Measurements from ENCODE around the gene DNASE1L3. TPM values are rescaled to one million over a fixed set of nuclear protein-coding genes. Genes with fewer than 3 reads are reported as not detected.

The DNASE1L3 gene
- total RNA-seq, 1 experiment from 2014 or later, result 0.27 TPM

GRCh38 chr3:58177747-58178527, 32.8 kb downstream of the DNASE1L3 start:
- peak in 1 of 2 experiments; percentile 53 for DNase-seq
- Mint-ChIP-seq H3K4me3 (ENCODE audit: unreplicated experiment) (peak overlapping the region; percentile 8), H3K9me3 (ENCODE audit: unreplicated experiment) (no peaks in the 10 kb centered on the region), H3K4me1 (ENCODE audit: low read depth, unreplicated experiment) (peaks cover 40% of the 10 kb centered on the region), H3K27ac (ENCODE audit: unreplicated experiment) (peak overlapping the region; percentile 94), H3K36me3 (ENCODE audit: insufficient read depth, unreplicated experiment) (peaks cover 77% of the 10 kb centered on the region), H3K27me3 (ENCODE audit: insufficient read depth, unreplicated experiment) (no peaks in the 10 kb centered on the region)
- Histone ChIP-seq H3K27me3 (replicated peaks; ENCODE audit: control insufficient read depth, insufficient read depth, low read length) (no peaks in the 10 kb centered on the region), H3K36me3 (ENCODE audit: control insufficient read depth, insufficient read depth, low read length) (no peaks in the 10 kb centered on the region), H3K9me3 (no peaks in the 10 kb centered on the region), H3K4me3 (ENCODE audit: low read depth, low read length) (no peak overlapping the region), H3K4me1 (peaks cover 38% of the 10 kb centered on the region)
- CTCF ChIA-PET, result no interaction called here
- no TSS peak for BruUV-seq (replicated peaks)
- intact Hi-C loops (cut with micrococcal nuclease; ENCODE audit: unreplicated experiment), result no loop called here
- POLR2A ChIA-PET, result no interaction called here
- no peak for TF ChIP-seq CTCF (IDR thresholded peaks at IDR 0.05; ENCODE audit: insufficient read depth in 1 of 2, low read depth in 1 of 2, low read length in 1 of 2, severe bottlenecking in 1 of 2, unreplicated experiment in 1 of 2)

- Histone ChIP-seq H3K36me3 (ENCODE audit: control insufficient read depth, insufficient read depth, low read length) (no peaks in the 10 kb centered on the region), H3K27me3 (replicated peaks; ENCODE audit: control insufficient read depth, insufficient read depth, low read length) (no peaks in the 10 kb centered on the region), H3K4me1 (peaks cover 38% of the 10 kb centered on the region), H3K9me3 (no peaks in the 10 kb centered on the region), H3K4me3 (ENCODE audit: low read depth, low read length) (no peak overlapping the region)
- H3K36me3 Mint-ChIP-seq (ENCODE audit: insufficient read depth, unreplicated experiment), result peaks cover 85% of the 10 kb centered on the region
- CTCF ChIA-PET, result interaction anchor here (0.7 kb wide), 2 partner anchors 111 to 329 kb away, joined by 5 read pairs; no protein-coding TSS in a partner anchor
- H3K27ac Mint-ChIP-seq (ENCODE audit: unreplicated experiment), result peak overlapping the region; percentile 94
- H3K9me3 Mint-ChIP-seq (ENCODE audit: unreplicated experiment), result no peaks in the 10 kb centered on the region
- intact Hi-C loops (cut with micrococcal nuclease; ENCODE audit: unreplicated experiment), result no loop called here
- POLR2A ChIA-PET, result no interaction called here
- DNase-seq, result no peak
- BruUV-seq (replicated peaks), result no TSS peak
- H3K4me3 Mint-ChIP-seq (ENCODE audit: unreplicated experiment), result peak overlapping the region; percentile 22
- H3K4me1 Mint-ChIP-seq (ENCODE audit: low read depth, unreplicated experiment), result peaks cover 40% of the 10 kb centered on the region
- no peak for TF ChIP-seq CTCF (IDR thresholded peaks at IDR 0.05; ENCODE audit: insufficient read depth in 1 of 2, low read depth in 1 of 2, low read length in 1 of 2, severe bottlenecking in 1 of 2, unreplicated experiment in 1 of 2)
- H3K27me3 Mint-ChIP-seq (ENCODE audit: insufficient read depth, unreplicated experiment), result no peaks in the 10 kb centered on the region
Observed at GRCh38 chr3:58176827-58177489, 33.8 kb downstream of the DNASE1L3 start.

GRCh38 chr3:58176185-58176530, 34.6 kb downstream of the DNASE1L3 start:
- H3K9me3 Mint-ChIP-seq (ENCODE audit: unreplicated experiment), result no peaks in the 10 kb centered on the region
- no peaks in the 10 kb centered on the region for H3K27me3 Mint-ChIP-seq (ENCODE audit: insufficient read depth, unreplicated experiment)
- peaks cover 48% of the 10 kb centered on the region for H3K4me1 Mint-ChIP-seq (ENCODE audit: low read depth, unreplicated experiment)
- no TSS peak for BruUV-seq (replicated peaks)
- no peaks in the 10 kb centered on the region for H3K27me3 ChIP-seq (replicated peaks; ENCODE audit: control insufficient read depth, insufficient read depth, low read length)
- H3K9me3 ChIP-seq, result no peaks in the 10 kb centered on the region
- DNase-seq, result no peak
- no peak for TF ChIP-seq CTCF (IDR thresholded peaks at IDR 0.05; ENCODE audit: insufficient read depth in 1 of 2, low read depth in 1 of 2, low read length in 1 of 2, severe bottlenecking in 1 of 2, unreplicated experiment in 1 of 2)
- intact Hi-C loops (cut with micrococcal nuclease; ENCODE audit: unreplicated experiment), result no loop called here
- peak overlapping the region; percentile 67 for H3K4me3 Mint-ChIP-seq (ENCODE audit: unreplicated experiment)
- no peaks in the 10 kb centered on the region; the same call in 1 of the 2 replicates for H3K36me3 ChIP-seq (ENCODE audit: control insufficient read depth, insufficient read depth, low read length)
- H3K4me3 ChIP-seq (ENCODE audit: low read depth, low read length), result no peak overlapping the region
- H3K27ac Mint-ChIP-seq (ENCODE audit: unreplicated experiment), result peak overlapping the region; percentile 94
- POLR2A ChIA-PET, result interaction anchor here (0.5 kb wide), 1 partner anchor 170 kb away, joined by 5 read pairs; no protein-coding TSS in a partner anchor
- CTCF ChIA-PET, result interaction anchor here (0.6 to 1.2 kb wide), 2 partner anchors 12 to 131 kb away, joined by 3 to 6 read pairs; no protein-coding TSS in a partner anchor
- H3K36me3 Mint-ChIP-seq (ENCODE audit: insufficient read depth, unreplicated experiment), result peaks cover 89% of the 10 kb centered on the region
- H3K4me1 ChIP-seq, result peaks cover 38% of the 10 kb centered on the region
